HFFc6 (cell line): Measurements from ENCODE around the gene ZAR1L. TPM values are rescaled to one million over a fixed set of nuclear protein-coding genes. Genes with fewer than 3 reads are reported as not detected.

Experiments
- DNase-seq: peaks from one replicate; pipeline ENCODE4 v3.0.0-alpha.2; 2018
- H3K27ac Mint-ChIP-seq: 2 replicates; pipeline ENCODE4 v1.8.0; 2020; ENCODE audit warnings: mild to moderate bottlenecking, mixed read lengths
- H3K27me3 Mint-ChIP-seq: 2 replicates; pipeline ENCODE4 v1.8.0; 2021; ENCODE audit warnings: mild to moderate bottlenecking, moderate library complexity, mixed read lengths; ENCODE audit not compliant: insufficient read depth
- H3K36me3 Mint-ChIP-seq: 2 replicates; pipeline ENCODE4 v1.8.0; 2021; ENCODE audit warnings: low read depth, mixed read lengths
- H3K4me1 Mint-ChIP-seq: 2 replicates; pipeline ENCODE4 v1.8.0; 2020; ENCODE audit warnings: low read depth, mixed read lengths
- H3K4me3 Mint-ChIP-seq: 2 replicates; pipeline ENCODE4 v1.8.0; 2020; ENCODE audit warnings: mild to moderate bottlenecking, moderate library complexity, mixed read lengths
- H3K9me3 Mint-ChIP-seq: 2 replicates; pipeline ENCODE4 v1.8.0; 2020; ENCODE audit warnings: mild to moderate bottlenecking, mixed read lengths
- CTCF ChIP-seq: fragments of 200-600 bp; sonication (generic); IDR thresholded peaks from 2 replicates; pipeline ENCODE4 v1.5.0; 2021; ENCODE audit warnings: antibody characterized with exemption, mild to moderate bottlenecking
- total RNA-seq, 6 experiments: library from RNA; stranded (reverse); fragmentation: NEBNext Ultra II Directional; extraction: Animal tissue kit (Norgen Biotek cat#: 25700); gene quantifications; 2 replicates in 1 of 6; 3 replicates in 5 of 6; pipeline ENCODE4 v1.2.3, GENCODE V29; 2021

ZAR1L gene
- total RNA-seq, 6 experiments from 2014 or later = not detected

- Mint-ChIP-seq H3K9me3 (no peaks in the 10 kb centered on the region; the same call in 1 of the 2 replicates), H3K36me3 (no peaks in the 10 kb centered on the region), H3K4me1 (peaks cover 27% of the 10 kb centered on the region), H3K27ac (no peak overlapping the region), H3K4me3 (no peak overlapping the region), H3K27me3 (peaks cover 2% of the 10 kb centered on the region; the same call in 1 of the 2 replicates)
- DNase-seq = no peak
- no peak for TF ChIP-seq CTCF
Measured at GRCh38 chr13:32311188-32311897, 3.8 kb downstream of the ZAR1L start.

GRCh38 chr13:32310134-32310706 lies 4.9 kb downstream of the ZAR1L start:
- Mint-ChIP-seq H3K9me3 (no peaks in the 10 kb centered on the region; the same call in 1 of the 2 replicates), H3K4me1 (peaks cover 23% of the 10 kb centered on the region), H3K27ac (peak overlapping the region; percentile 32; the same call in 1 of the 2 replicates), H3K36me3 (no peaks in the 10 kb centered on the region), H3K27me3 (peaks cover 4% of the 10 kb centered on the region), H3K4me3 (peak overlapping the region; percentile 52)
- peak; percentile 74 for DNase-seq
- peak; percentile 90 for TF ChIP-seq CTCF

- Mint-ChIP-seq H3K36me3 (no peaks in the 10 kb centered on the region), H3K4me3 (peak overlapping the region; percentile 52), H3K9me3 (no peaks in the 10 kb centered on the region), H3K27ac (peak overlapping the region; percentile 32; the same call in 1 of the 2 replicates), H3K27me3 (peaks cover 4% of the 10 kb centered on the region), H3K4me1 (peaks cover 16% of the 10 kb centered on the region)
- no peak for DNase-seq
- no peak for TF ChIP-seq CTCF
Measured at GRCh38 chr13:32309312-32310133, 5.6 kb downstream of the ZAR1L start.

- no peak for TF ChIP-seq CTCF
Measured at GRCh38 chr13:32305646-32306045, 9.5 kb downstream of the ZAR1L start.

GRCh38 chr13:32302461-32302860 lies 12.7 kb downstream of the ZAR1L start:
- Mint-ChIP-seq H3K4me3 (no peak overlapping the region), H3K27ac (no peak overlapping the region), H3K36me3 (no peaks in the 10 kb centered on the region), H3K4me1 (no peaks in the 10 kb centered on the region), H3K9me3 (no peaks in the 10 kb centered on the region), H3K27me3 (peaks cover 13% of the 10 kb centered on the region)
- TF ChIP-seq CTCF = no peak
- DNase-seq = no peak

More at GRCh38 chr13:32305646-32306045, 9.5 kb downstream of the ZAR1L start:
- Mint-ChIP-seq H3K4me3 (no peak overlapping the region), H3K27me3 (peaks cover 4% of the 10 kb centered on the region), H3K9me3 (no peaks in the 10 kb centered on the region), H3K4me1 (peaks cover 14% of the 10 kb centered on the region), H3K27ac (no peak overlapping the region), H3K36me3 (no peaks in the 10 kb centered on the region)
- no peak for DNase-seq
